ENCODE measurements around the gene OR8K5.

- no peak for TF ChIP-seq CTCF (IDR thresholded peaks at IDR 0.05)
- TF ChIP-seq EZH2phosphoT487 (IDR thresholded peaks at IDR 0.05; ENCODE audit: borderline replicate concordance, low read depth) = no peak
- TF ChIP-seq, protein P1, sequence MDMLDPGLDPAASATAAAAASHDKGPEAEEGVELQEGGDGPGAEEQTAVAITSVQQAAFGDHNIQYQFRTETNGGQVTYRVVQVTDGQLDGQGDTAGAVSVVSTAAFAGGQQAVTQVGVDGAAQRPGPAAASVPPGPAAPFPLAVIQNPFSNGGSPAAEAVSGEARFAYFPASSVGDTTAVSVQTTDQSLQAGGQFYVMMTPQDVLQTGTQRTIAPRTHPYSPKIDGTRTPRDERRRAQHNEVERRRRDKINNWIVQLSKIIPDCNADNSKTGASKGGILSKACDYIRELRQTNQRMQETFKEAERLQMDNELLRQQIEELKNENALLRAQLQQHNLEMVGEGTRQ (IDR thresholded peaks at IDR 0.05; ENCODE audit: borderline replicate concordance, low read depth, low read length) = no peak
Observed at GRCh38 chr11:56207790-56208189, 47.7 kb upstream of the OR8K5 start.
